AG10803 (cell line): ENCODE results near the gene ADGRL3.

Experiments
- DNase-seq: peaks from one replicate; pipeline ENCODE4 v3.0.0; 2010; ENCODE audit warnings: low read depth
- H3K4me3 ChIP-seq: 2 replicates; pipeline ENCODE4 v1.5.1; 2011; ENCODE audit warnings: mild to moderate bottlenecking, low read length, control low read depth
- CTCF ChIP-seq: conservative IDR thresholded peaks from 2 replicates; pipeline ENCODE4 v1.5.1; 2011; ENCODE audit warnings: mild to moderate bottlenecking, low read length, control low read depth, inconsistent platforms

ADGRL3 gene

GRCh38 chr4:61575796-61576195, 375.7 kb downstream of the ADGRL3 start:
- no peak for TF ChIP-seq CTCF
- H3K4me3 ChIP-seq = no peak overlapping the region
- no peak for DNase-seq

- no peak overlapping the region for H3K4me3 ChIP-seq
- no peak for TF ChIP-seq CTCF
- DNase-seq = no peak
Measured at GRCh38 chr4:61579786-61580185, 379.7 kb downstream of the ADGRL3 start.

- TF ChIP-seq CTCF = no peak
- no peak for DNase-seq
- no peak overlapping the region for H3K4me3 ChIP-seq
Measured at GRCh38 chr4:61580721-61581377, 380.7 kb downstream of the ADGRL3 start.

GRCh38 chr4:61583696-61584095, 383.6 kb downstream of the ADGRL3 start:
- TF ChIP-seq CTCF = no peak
- DNase-seq = no peak
- no peak overlapping the region for H3K4me3 ChIP-seq

GRCh38 chr4:61588621-61589402, 388.7 kb downstream of the ADGRL3 start:
- DNase-seq = no peak
- H3K4me3 ChIP-seq = no peak overlapping the region
- no peak for TF ChIP-seq CTCF

GRCh38 chr4:61590881-61591280, 390.8 kb downstream of the ADGRL3 start:
- DNase-seq = no peak
- H3K4me3 ChIP-seq = no peak overlapping the region
- TF ChIP-seq CTCF = no peak
